Activated CD4-positive, alpha-beta T cell treated with anti-CD3 and anti-CD28 coated beads for 24 hours (primary cell): ENCODE measurements around the gene FHOD3.

Experiments used
- DNase-seq, 2 donors: peaks; one replicate each; pipeline ENCODE4 v3.0.0-alpha.2; 2020; ENCODE audit warnings: low read depth in 2 of 2

Gene FHOD3

GRCh38 chr18:36518839-36519238 lies 221.3 kb downstream of the FHOD3 start:
- DNase-seq, result no peak

GRCh38 chr18:36519358-36519757 lies 221.8 kb downstream of the FHOD3 start:
- no peak for DNase-seq

- DNase-seq, result no peak
Measured at GRCh38 chr18:36522509-36522908, 225.0 kb downstream of the FHOD3 start.

GRCh38 chr18:36525913-36526312 lies 228.4 kb downstream of the FHOD3 start:
- DNase-seq, result no peak

- DNase-seq, result no peak
Measured at GRCh38 chr18:36526611-36527010, 229.1 kb downstream of the FHOD3 start.

- DNase-seq, result no peak
Measured at GRCh38 chr18:36527051-36527450, 229.5 kb downstream of the FHOD3 start.

- DNase-seq, result no peak
Measured at GRCh38 chr18:36527740-36528455, 230.4 kb downstream of the FHOD3 start.

GRCh38 chr18:36529747-36530146 lies 232.2 kb downstream of the FHOD3 start:
- DNase-seq, result no peak

- DNase-seq, result no peak
Measured at GRCh38 chr18:36530676-36531405, 233.3 kb downstream of the FHOD3 start.

- DNase-seq, result no peak
Measured at GRCh38 chr18:36531636-36532035, 234.1 kb downstream of the FHOD3 start.

GRCh38 chr18:36532394-36532793 lies 234.9 kb downstream of the FHOD3 start:
- DNase-seq, result no peak

- no peak for DNase-seq
Measured at GRCh38 chr18:36532815-36533214, 235.3 kb downstream of the FHOD3 start.

GRCh38 chr18:36533446-36534153 lies 236.1 kb downstream of the FHOD3 start:
- DNase-seq, result no peak

- DNase-seq, result no peak
Measured at GRCh38 chr18:36534154-36534688, 236.7 kb downstream of the FHOD3 start.

- no peak for DNase-seq
Measured at GRCh38 chr18:36535202-36535935, 237.9 kb downstream of the FHOD3 start.

- DNase-seq, result no peak
Measured at GRCh38 chr18:36536426-36536825, 238.9 kb downstream of the FHOD3 start.

- no peak for DNase-seq
Measured at GRCh38 chr18:36537289-36537688, 239.8 kb downstream of the FHOD3 start.

- DNase-seq, result no peak
Measured at GRCh38 chr18:36539674-36540231, 242.2 kb downstream of the FHOD3 start.

GRCh38 chr18:36543030-36543429 lies 245.5 kb downstream of the FHOD3 start:
- no peak for DNase-seq

GRCh38 chr18:36543991-36544725 lies 246.6 kb downstream of the FHOD3 start:
- no peak for DNase-seq
